ENCODE data around the gene CAPN10.

DNA sequence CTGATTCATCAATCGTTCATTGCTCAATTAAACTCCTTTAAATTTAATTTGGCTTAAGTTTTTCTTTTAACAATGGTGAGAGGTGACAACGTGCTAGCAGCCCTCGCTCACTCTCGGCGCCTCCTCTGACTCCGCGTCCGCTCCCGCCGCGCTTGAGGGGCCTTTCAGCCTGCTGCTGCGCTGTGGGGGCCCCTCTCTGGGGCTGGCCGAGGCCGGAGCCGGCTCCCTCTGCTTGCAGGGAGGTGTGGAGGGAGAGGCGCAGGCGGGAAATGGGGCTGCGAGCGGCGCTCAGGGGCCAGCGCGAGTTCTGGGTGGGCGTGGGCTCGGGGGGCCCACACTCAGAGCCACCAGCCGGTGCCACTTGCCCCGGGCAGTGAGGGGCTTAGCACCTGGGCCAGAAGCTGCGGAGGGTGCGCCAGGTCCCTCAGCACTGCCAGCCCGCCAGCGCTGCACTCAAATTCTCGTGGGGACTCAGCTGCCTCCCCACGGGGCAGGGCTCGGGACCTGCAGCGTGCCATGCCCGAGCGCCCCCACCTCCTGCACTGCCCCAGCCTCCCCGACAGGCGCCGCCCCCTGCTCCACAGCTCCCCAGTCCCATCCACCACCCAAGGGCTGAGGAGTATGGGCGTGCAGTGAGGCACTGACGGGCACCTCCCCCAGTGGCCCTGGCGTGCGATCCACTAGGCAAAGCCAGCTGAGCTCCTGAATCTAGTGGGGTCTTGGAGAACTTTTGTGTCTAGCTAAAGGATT lies 48.3 kb upstream of the CAPN10 start:
- TF ChIP-seq, protein P1, sequence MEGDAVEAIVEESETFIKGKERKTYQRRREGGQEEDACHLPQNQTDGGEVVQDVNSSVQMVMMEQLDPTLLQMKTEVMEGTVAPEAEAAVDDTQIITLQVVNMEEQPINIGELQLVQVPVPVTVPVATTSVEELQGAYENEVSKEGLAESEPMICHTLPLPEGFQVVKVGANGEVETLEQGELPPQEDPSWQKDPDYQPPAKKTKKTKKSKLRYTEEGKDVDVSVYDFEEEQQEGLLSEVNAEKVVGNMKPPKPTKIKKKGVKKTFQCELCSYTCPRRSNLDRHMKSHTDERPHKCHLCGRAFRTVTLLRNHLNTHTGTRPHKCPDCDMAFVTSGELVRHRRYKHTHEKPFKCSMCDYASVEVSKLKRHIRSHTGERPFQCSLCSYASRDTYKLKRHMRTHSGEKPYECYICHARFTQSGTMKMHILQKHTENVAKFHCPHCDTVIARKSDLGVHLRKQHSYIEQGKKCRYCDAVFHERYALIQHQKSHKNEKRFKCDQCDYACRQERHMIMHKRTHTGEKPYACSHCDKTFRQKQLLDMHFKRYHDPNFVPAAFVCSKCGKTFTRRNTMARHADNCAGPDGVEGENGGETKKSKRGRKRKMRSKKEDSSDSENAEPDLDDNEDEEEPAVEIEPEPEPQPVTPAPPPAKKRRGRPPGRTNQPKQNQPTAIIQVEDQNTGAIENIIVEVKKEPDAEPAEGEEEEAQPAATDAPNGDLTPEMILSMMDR (conservative IDR thresholded peaks at IDR 0.05 in 1 of 2, IDR thresholded peaks at IDR 0.05 in 1 of 2; ENCODE audit: extremely low read depth in 1 of 2, insufficient read depth in 1 of 2, low read depth in 1 of 2, low read length in 2 of 2) = no peak
- no peak for TF ChIP-seq EZH2 (IDR thresholded peaks at IDR 0.05; ENCODE audit: borderline replicate concordance, low read length)
